ENCODE data around the gene GPX6.
"Not testable (repeated sequence)": the region's sequence is repeated elsewhere in the genome, so short reads cannot be mapped to it uniquely, and the experiment has no call there.

GPX6 gene

DNA sequence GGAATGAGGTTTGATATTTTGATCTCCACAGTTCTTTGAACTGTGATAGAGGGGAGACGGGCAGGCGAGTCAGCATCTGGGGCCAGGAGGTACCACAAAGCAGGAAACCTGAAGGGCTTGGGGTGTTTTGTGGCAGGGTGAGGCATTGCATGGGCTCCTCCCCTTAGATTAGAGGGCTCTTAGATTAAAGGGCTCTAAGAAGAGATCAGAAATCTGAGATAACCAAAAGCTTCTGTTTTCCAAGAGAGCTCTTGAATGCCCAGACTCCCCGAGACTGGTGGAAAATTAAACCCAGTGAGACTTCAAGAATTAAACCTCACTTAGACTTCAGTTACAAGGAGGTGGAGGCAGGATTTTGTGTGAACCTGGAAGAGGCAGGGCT, 7.6 kb upstream of the GPX6 start:
- DNase-seq = peak; percentile 63

DNA sequence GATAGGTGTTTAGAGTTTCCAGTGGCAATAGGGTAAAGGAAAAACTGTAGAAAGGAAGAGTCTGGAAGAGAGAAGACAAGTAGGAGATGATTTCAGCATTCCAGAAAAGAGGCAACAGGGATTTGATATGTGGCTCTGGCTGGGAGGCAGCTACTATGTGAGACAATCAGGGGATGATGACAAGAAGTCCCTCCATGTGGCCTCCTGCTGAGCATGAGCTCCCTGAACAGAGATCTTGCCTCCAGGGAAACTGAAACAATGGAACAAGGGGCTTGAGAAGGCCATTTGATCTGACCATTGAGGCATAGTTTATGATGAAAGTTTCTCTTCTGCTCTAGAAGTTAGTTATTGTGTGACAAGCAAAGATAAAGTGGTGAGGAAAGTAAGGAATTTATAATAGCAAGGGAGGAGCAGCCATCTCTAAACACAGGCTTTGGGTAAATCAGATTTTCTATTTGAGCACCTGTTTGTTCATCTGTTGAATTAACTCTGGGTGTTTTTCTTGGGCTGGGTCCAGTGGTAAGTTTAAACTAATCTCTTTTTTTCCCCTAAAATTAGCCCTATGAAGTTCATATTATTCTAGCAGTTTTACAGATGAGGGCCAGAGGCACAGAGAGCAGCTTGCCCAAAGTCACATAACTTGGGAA, 7.1 kb upstream of the GPX6 start:
- no peak for DNase-seq

DNA sequence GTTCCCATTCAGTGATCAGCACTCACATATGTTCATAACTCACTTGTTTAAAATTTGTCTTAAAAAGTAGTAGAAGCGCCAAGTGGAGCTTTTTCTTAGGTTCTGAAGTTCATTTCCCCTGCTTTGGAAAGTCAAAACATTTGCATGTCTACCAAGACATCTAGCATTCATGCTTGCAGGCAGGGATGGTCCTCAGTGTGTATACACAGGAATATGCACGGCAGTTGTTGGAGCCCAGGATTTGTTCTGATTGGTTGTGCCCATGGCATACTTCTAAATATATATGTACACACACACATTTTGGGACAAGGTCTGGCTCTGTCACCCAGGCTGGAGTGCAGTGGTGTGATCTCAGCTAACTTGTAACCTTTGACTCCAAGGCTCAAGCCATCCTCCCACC, 2.4 kb upstream of the GPX6 start:
- DNase-seq = no peak

DNA sequence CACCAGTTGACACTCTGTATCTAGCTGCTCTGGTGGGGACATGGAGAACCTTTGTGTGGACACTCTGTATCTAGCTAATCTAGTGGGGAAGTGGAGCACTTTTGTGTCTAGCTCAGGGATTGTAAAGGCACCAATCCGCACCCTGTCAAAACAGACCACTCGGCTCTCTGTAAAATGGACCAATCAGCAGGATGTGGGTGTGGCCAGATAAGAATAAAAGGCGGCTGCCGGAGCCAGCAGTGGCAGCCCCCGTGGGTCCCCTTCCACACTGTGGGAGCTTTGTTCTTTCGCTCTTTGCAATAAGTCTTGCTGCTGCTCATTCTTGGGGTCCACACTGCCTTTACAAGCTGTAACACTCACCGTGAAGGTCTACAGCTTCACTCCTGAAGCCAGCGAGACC, 3.2 kb downstream of the GPX6 start:
- not testable (repeated sequence) for DNase-seq

DNA sequence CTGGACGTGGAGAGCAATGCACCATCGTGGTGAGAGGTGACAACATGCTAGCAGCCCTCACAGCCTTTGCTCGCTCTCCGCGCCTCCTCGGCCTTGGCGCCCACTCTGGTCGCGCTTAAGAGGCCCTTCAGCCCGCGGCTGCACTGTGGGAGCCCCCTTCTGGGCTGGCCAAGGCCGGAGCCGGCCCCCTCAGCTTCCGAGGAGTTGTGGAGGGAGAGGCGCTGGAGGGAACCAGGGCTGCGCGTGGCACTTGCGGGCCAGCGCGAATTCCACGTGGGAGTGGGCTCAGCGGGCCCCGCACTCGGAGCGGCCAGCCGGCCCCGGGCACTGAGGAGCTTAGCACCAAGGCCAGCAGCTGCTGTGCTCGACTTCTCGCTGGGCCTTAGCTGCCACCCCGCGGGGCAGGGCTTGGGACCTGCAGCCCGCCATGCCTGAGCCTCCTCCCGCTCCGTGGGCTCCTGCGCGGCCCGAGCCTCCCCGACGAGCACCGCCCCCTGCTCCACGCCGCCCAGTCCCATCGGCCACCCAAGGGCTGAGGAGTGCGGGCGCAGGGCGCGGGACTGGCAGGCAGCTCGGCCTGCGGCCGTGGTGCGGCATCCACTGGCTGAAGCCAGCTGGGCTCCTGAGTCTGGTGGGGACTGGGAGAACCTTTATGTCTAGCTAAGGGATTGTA, 3.8 kb downstream of the GPX6 start:
- no peak for DNase-seq

DNA sequence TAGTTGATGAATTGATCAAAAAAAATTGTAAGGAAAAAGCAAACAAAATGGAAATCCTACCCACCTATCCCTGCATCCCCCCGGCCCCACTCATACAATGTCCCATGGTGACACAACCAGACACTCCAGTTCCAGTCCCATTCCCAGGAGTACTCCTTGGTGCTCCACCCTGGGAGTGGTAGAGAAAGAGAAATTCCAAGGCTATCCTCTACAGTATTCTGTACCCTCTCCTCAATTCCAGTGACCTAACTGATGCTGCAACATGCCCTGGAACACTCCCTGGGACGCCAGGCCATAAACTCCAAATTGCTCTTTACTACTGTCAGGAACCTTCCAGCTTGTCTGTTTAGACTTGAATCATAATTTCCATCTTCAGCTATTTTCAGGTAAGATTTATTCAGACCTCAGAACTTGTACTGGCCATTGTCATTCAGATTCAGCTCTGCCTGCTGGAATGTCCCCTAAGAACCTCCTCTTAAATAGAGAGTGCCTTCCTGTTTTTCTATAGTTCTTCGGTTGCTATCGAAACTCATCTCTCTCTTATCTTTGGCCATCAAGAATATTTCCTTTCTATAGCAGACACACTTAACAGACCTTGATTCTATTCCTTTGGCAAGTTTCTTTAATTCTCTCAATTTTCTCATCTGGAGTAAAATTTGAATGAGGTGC, 8.7 kb downstream of the GPX6 start:
- DNase-seq = no peak

DNA sequence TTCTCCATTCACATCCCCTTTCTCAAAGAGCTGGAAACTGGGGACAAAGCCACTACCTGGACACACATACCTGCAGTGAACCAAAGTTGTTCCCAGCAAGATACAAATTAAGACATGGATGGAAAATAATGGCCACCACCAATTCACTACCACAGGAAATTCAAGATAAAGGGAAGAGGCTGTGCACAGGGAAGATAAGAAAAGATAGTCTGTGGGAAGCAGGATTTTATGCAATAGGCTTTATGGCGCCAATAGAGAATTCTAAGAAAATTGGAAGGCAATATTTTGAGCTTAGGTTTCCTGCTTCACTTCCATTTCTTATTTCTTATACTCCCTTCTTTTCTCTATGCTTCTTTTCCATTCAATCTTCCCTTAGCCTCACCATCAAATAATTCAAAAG, 9.9 kb downstream of the GPX6 start:
- DNase-seq = no peak

DNA sequence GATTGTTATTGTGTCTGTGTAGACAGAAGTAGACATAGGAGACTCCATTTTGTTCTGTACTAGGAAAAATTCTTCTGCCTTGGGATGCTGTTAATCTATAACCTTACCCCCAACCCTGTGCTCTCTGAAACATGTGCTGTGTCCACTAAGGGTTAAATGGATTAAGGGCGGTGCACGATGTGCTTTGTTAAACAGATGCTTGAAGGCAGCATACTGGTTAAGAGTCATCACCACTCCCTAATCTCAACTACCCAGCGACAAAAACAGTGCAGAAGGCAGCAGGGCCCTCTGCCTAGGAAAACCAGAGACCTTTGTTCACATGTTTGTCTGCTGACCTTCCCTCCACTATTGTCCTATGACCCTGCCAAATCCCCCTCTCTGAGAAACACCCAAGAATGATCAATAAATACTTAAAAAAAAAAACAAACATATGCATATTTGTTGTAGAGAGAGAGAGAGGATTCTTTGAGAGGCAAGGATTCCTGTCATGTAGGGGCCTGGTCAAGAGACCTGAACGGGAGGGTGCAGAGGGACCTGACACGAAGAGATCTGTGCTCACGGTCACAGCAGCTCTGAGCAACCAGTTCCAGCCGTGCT, 12.8 kb downstream of the GPX6 start:
- not testable (repeated sequence) for DNase-seq

DNA sequence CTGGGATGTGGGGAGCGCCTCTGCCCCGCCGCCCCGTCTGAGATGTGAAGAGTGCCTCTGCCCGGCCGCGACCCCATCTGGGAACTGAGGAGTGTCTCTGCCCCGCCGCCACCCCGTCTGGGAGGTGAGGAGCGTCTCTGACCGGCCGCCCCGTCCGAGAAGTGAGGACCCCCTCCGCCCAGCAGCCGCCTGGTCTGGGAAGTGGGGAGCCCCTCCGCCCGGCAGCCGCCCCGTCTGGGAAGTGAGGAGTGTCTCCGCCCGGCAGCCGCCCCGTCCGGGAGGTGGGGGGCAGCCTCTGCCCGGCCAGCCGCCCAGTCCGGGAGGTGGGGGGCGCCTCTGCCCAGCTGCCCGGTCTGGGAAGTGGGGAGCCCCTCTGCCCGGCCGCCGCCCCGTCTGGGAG, 13.5 kb downstream of the GPX6 start:
- not testable (repeated sequence) for DNase-seq

DNA sequence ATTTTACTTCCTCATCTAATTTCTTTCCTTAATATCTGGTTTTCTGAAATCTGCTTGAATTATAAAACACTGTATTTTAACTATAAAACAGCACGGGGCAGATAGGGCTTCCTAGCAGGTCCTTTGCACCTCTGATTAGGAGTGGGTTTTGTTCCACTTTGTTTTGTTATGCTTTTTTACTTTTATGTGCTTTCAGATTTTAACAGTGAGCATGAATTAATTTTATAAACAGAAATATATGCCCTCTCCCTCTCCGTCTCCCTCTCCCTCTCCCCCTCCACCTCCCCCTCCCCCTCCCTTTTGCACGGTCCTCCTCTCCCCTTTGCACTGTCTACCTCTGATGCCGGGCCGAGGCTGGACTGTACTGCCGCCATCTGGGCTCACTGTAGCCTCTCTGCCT, 14.3 kb downstream of the GPX6 start:
- no peak for DNase-seq

DNA sequence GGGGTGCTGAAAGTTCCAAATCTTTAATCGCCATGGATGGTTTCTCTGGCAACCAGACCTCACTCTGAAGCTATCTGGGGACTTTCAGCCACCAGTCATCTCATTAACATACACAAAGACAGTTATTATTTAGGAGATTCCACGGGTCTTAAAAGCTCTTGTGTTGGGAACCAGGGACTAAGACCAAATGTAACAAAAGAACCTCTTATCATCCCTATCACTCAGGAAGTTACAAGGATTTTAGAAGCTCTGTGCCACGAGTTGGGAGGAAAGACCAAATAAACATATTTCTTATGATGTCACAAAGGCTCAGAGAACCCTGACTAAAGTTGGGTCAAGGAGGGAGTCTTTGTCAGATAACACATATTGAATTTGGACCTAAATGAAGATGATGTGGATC, 17.7 kb downstream of the GPX6 start:
- DNase-seq = no peak

DNA sequence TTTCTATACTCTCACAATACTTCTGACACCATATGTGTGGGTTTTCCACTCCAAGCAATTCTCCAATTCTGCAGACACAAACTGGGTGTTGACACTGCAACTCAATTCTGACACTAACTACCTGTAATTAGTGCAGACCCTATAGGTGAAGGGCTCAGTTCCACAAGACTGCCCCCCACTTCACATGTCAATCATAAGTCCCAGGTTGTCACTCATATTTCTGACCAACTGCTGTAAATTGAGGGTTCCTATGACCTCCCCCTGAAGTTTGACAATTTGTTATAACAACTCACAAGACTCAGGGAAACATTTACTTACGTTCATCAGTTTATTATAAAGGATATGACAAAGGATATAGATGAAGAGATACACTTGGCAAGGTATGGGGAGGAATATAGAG, 18.3 kb downstream of the GPX6 start:
- no peak for DNase-seq

DNA sequence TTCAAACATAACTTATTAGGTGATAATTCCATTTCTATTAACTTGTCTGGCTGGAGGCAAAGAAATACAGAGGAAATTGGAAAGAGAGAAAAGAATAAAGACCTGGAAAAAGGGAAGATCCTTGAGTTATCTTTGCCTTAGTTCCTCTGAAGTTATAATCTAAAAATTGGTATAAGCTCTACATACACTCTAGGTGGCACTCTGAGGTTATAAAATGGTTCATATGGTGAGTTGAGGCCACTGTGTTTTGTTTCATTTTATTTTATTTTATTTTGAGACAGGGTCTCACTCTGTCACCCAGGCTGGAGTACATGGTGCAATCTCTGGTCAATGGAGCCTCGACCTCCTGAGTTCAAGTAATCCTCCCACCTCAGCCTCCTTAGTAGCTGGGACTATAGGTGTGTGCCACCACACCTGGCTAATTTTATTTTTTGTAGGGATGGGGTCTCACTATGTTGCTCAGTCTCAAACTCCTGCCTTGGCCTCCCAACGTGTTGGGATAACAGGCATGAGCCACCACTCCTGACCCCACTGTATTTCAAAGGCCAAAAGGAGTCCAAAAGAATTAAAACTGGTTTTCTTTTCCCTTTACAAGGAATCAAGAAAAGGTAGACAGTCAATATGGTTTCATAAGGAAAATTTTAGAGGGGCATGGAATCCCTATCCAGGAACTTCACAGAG, 19.4 kb downstream of the GPX6 start:
- no peak for DNase-seq

DNA sequence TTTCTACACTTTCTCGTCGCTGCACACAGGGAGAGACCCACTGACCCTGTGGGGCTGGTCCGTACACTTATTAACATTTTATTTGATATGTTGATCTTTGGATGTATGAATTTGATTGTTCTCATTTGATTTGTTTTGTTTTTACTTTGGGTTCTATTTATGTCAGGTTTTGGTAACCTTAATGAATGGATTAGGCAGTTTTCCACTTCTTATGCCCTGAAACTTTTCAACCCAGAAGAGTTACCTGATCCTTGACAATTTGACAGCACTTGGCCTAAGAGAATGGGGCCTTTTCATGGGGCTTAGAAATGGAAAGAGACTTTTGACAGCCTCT, 23.6 kb downstream of the GPX6 start:
- DNase-seq = no peak

DNA sequence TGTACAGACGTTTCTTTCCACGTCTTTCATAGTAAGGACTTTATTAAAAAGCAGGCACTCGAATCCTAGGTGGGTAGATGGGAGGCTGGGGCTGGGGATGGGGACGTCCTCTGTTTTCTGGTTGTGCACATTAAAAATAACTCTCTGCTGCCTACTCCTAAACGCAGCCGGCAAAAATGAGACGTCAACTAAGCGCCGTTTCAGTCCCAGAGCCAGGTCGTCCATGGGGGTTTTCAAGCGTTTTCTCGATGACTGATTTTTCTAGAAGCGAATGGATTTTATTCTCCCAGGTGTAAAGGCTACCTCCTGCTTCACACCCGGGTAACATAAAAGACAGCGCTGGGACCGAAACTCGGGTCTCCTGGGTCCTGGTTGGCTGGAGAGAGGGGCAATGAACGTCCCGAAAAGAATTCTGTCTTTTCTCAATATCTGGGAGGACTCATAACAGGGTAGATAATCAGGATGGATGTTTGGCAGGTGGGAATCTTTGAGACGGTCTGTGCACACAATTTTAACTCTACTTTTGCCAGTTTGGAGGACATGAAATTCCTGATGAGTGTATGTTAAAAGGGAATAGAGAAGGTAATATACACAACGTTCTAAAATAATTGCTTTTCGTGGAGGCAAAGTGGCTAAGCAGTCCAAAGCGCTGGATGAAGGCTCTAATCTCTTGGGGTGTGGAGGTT, 25.2 kb downstream of the GPX6 start:
- peak; percentile 7 for DNase-seq

DNA sequence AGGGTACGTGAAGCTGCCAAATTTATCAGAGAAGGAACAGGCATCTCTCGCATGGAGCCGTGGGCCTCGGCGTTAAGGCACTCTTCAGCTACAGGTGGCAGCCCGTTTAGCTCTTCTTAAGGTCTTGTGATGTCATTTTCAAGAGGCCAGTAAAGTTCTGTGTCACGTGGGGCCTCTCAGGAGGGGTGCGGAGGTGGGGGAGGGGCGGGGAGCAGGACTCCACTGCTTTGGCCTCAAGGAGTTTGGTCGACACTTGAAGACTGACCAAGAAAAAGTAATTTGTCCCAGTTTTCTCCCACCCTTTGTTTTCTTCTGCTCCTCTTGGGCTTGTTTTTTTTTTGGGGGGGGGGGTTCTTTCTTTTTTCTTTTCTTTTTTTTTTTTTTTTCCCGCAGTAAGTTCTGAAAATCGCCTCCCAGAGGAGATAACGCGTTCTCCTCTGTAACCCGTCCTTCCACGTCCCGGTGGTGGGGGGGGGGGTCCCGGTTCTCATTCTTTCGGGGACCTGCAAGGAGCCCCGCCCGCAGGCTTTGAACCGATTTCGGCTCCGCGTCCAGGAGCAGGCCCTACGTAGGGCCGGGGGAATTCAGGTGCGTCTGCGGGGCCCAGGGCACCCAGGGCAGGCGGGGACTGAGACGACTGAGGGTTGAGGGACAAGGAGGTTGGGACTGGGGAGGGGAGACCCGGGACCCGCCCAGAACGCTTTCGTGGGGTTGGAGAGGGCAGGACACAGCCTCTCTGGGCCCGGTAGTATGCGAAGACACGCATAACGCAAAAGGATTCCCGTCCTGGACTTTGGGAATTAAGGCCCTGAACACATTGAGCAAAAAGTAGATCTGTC, 26.0 kb downstream of the GPX6 start:
- peak; percentile 45 for DNase-seq

DNA sequence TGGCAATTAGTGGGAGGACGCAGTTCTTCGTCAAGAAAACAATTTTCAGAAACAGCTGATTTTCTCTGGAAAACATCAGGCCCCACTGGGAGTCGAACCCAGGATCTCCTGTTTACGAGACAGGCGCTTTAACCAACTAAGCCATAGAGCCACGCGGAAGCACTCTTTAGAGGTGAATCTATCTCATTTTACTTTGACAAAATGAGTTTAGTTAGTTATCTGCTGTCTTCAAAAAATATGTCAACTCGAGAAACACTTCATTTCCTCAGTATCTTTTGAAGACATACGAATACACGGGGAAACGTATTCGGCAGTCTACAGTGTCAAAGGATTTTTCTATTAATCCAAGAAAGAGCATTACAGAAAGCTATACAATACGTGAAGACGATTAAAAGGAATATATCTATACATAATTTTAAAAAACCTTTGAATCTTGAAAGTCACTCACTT, 26.7 kb downstream of the GPX6 start:
- peak; percentile 22 for DNase-seq

DNA sequence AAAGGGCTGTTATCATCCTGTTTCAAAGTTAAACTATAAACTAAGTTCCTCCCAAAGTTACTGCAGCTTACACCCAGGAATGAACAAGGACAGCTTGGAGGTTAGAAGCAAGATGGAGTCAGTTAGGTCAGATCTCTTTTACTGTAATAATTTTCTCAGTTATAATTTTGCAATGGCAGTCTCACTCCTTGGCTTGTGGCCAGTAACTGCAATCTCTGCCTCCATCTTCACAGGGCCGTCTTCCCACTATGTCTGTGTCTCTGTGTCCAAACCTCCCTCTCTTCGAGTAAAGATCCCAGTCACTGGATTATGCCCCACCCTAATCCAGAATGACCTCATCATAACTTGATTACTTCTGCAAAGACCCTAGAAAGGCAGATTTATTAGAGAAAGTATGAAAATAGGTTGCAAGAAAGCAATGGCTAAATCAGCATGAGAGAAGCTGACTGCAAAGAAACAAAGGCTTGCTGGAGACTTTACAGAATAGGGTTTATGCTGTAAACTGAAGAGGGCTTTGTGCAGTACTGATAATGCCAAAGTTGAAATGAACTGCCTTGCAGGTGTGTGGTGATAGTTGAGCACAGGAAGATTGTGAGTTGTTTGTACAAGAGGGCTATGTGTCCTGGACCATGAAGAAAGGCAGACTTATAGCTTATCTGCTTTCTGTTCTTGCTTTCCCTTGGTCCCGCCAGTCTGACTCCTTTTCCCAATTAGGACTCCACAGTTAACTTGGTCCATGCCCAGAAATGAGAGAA, 28.4 kb downstream of the GPX6 start:
- DNase-seq = no peak

DNA sequence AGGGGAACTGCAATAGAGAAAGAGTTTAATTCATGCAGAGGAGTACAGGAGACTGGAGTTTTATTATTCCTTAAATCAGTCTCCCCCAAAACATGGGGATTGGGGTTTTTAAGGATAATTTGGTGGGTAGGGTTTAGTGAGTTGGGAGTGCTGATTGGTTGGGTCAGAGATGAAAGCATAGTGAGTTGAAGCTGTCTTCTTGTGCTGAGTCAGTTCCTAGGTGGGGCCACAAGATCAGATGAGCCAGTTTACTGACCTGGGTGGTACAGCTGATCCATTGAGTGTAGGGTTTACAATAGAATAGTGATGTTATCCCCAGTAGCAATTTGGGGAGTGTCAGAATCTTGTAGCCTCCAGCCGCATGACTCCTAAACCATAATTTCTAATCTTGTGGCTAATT, 29.1 kb downstream of the GPX6 start:
- no peak for DNase-seq

DNA sequence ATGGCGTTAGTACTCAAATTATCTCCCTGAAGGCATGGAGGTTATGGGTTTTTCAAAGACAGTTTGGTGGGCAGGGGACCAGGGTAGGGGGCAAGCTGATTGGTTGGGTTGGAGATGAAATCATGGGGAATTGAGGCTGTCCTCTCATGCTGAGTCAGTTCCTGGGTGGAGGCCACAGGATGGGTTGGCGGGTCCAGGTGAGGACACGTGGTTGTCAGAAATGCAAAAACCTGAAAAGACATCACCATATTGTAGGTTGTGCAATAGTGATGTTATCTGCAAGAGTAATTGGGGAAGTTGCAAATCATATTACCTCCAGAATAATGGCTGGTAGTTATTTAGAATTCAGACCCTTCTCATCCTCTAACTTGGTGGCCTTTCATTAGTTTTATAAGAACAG, 30.1 kb downstream of the GPX6 start:
- no peak for DNase-seq

DNA sequence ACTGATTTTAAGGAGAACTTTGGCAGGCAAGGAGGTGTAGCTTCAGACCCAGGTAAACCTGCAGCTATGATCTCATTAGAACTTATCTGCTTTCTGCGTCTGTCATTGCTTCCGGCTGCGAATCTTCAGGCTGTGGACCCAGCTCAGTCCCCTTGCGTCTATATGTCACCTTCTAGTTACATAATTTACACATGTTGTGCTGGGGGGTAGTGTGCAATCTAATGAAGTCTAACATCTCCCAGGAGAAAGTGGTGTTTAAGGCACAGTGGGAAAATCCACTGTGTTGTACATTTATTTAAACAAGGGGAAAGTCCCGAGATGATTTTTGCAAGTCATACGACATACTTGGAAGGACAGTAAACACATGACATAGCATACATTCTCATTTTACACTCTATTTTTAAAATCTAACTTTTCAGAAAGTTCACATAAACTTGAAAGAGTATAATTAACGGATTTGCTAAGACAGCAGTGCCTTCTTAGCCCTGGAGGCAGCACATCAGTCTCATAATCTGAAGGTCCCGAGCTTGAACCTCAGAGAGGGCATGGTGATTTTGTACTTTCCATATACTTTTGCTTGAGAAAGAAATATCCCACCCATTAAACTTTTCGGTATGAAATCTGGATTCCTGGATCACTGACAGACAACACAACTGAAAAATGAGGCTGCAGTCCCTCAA, 35.2 kb downstream of the GPX6 start:
- no peak for DNase-seq
